Mammary epithelial cell (primary cell): ENCODE measurements around the gene THYN1.

Source experiments
- CTCF ChIP-seq, 2 donors: IDR thresholded peaks in 1 of 2; conservative IDR thresholded peaks in 1 of 2; 2 replicates each; pipeline ENCODE4 v1.5.1; 2011 to 2012; ENCODE audit warnings: inconsistent platforms in 2 of 2, low read length in 2 of 2, mild to moderate bottlenecking in 2 of 2, control low read depth in 1 of 2, low read depth in 1 of 2; ENCODE audit not compliant: insufficient read depth in 1 of 2; ENCODE audit errors: extremely low read depth in 1 of 2
- EZH2 ChIP-seq: IDR thresholded peaks from 2 replicates; pipeline ENCODE4 v1.6.1; 2012; ENCODE audit warnings: low read length, inconsistent platforms, borderline replicate concordance

DNA sequence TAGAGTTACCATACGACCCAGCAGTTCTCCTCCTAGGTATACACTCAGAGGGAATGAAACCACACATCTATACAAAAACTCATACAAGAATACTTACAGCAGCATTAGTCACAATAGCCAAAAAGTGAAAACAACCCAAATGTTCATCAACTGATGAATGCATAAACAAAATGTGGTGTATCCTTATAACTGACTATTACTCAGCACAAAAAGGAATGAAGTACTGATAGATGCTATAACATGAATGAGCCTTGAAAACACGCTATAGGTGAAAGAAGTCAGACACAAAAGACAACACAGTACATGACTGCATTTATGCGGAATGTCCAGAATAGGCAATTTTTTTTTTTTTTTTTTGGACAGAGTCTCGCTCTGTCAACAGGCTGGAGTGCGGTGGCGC is 52.5 kb downstream of the THYN1 start:
- no peak for TF ChIP-seq CTCF (conservative IDR thresholded peaks at IDR 0.05 in 1 of 2, IDR thresholded peaks at IDR 0.05 in 1 of 2; ENCODE audit: extremely low read depth in 1 of 2, insufficient read depth in 1 of 2, low read depth in 1 of 2, low read length in 2 of 2)
- TF ChIP-seq EZH2: no peak
